ENCODE measurements around the gene CTBP1.
A peak's percentile ranks its signal among the peaks of the same experiment; 100 is the strongest.

The CTBP1 gene

DNA sequence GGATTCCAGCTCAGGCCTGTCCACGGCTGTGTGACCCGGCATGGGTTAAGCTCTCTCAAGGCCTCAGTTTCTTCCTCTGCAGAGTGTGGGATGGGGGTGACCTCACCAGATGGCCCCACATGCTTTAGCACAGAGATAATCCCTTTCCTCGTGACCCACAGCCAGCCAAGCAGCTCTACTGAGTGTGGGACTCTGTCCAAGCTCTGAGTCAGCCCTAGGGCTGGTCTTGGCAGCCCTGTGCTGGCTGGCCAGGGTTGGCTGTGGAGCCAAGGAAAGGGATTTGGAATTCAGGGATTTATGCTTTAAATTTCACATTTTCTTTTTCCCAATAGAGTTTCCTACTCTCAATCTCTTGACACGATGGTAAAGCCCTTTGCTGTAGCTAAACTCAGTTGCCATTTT, 56.8 kb downstream of the CTBP1 start:
- Histone ChIP-seq H2AFZ (ENCODE audit: low read depth, low read length) (no peak overlapping the region), H3K9me3 (ENCODE audit: insufficient read depth, low read length) (no peaks in the 10 kb centered on the region), H3K27ac (ENCODE audit: low read length) (no peak overlapping the region), H3K9ac (ENCODE audit: low read length) (no peak overlapping the region), H3K4me3 (ENCODE audit: low read length) (no peak overlapping the region), H3K4me2 (ENCODE audit: low read length) (no peak overlapping the region), H3K79me2 (ENCODE audit: low read length) (no peaks in the 10 kb centered on the region), H3K27me3 (ENCODE audit: low read depth, low read length) (no peaks in the 10 kb centered on the region), H3K4me1 (ENCODE audit: low read length) (no peaks in the 10 kb centered on the region; the same call in 1 of the 2 replicates), H3K36me3 (replicated peaks; ENCODE audit: low read depth, low read length) (no peaks in the 10 kb centered on the region), H4K20me1 (ENCODE audit: insufficient read depth, low read length) (no peaks in the 10 kb centered on the region)
- TF ChIP-seq, protein P1, sequence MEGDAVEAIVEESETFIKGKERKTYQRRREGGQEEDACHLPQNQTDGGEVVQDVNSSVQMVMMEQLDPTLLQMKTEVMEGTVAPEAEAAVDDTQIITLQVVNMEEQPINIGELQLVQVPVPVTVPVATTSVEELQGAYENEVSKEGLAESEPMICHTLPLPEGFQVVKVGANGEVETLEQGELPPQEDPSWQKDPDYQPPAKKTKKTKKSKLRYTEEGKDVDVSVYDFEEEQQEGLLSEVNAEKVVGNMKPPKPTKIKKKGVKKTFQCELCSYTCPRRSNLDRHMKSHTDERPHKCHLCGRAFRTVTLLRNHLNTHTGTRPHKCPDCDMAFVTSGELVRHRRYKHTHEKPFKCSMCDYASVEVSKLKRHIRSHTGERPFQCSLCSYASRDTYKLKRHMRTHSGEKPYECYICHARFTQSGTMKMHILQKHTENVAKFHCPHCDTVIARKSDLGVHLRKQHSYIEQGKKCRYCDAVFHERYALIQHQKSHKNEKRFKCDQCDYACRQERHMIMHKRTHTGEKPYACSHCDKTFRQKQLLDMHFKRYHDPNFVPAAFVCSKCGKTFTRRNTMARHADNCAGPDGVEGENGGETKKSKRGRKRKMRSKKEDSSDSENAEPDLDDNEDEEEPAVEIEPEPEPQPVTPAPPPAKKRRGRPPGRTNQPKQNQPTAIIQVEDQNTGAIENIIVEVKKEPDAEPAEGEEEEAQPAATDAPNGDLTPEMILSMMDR (IDR thresholded peaks at IDR 0.05; ENCODE audit: low read depth, low read length), result no peak
- no peak for TF ChIP-seq EZH2phosphoT487 (IDR thresholded peaks at IDR 0.05; ENCODE audit: low read depth)

DNA sequence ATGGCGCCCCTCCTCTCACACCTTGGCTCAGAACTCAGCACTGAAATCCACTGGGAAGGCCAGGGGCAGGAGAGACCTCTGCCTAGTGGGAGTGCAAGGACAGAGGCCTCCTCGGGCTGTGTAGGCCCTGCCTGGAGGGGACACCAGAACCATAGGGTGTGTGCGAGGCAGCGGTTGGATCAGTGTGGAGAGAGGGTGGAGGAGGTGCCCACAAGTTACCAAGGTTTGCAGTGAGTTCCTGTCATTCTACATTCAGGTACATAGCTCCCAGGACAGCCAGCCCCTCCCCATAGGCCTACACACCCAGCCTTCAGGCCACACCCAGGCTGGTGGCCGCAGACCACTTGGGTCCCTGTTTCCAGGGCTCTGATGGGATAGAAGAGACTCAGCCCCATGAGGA, 57.3 kb downstream of the CTBP1 start:
- Histone ChIP-seq H3K36me3 (replicated peaks; ENCODE audit: low read depth, low read length) (no peaks in the 10 kb centered on the region), H3K4me3 (ENCODE audit: low read length) (no peak overlapping the region), H4K20me1 (ENCODE audit: insufficient read depth, low read length) (no peaks in the 10 kb centered on the region), H3K9ac (ENCODE audit: low read length) (no peak overlapping the region), H3K9me3 (ENCODE audit: insufficient read depth, low read length) (no peaks in the 10 kb centered on the region), H3K4me2 (ENCODE audit: low read length) (no peak overlapping the region), H2AFZ (ENCODE audit: low read depth, low read length) (no peak overlapping the region), H3K27me3 (ENCODE audit: low read depth, low read length) (no peaks in the 10 kb centered on the region), H3K4me1 (ENCODE audit: low read length) (no peaks in the 10 kb centered on the region; the same call in 1 of the 2 replicates), H3K27ac (ENCODE audit: low read length) (no peak overlapping the region), H3K79me2 (ENCODE audit: low read length) (no peaks in the 10 kb centered on the region)
- TF ChIP-seq, protein P1 (IDR thresholded peaks at IDR 0.05; ENCODE audit: low read depth, low read length), result no peak
- TF ChIP-seq EZH2phosphoT487 (IDR thresholded peaks at IDR 0.05; ENCODE audit: low read depth), result no peak

DNA sequence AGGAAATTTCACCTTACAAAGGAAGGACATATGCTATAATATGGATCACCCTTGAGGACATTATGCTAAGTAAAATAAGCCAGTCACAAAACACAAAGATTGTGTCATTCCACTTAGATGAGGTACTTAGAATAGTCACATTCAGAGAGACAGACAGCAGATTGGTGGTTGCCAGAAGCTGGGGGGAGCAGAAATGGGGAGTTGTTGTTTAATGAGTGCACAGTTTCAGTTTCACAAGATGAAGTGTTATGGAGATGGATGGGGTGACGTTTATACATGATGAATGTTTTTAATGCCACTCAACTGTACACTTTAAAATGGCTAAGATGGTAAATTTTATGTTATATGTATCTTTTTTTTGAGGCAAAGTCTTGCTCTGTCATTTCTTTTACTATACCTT, 61.7 kb downstream of the CTBP1 start:
- peaks cover 7% of the 10 kb centered on the region; the same call in 1 of the 2 replicates for H3K4me1 ChIP-seq (ENCODE audit: low read length)
- H3K27me3 ChIP-seq (ENCODE audit: low read depth, low read length), result peaks cover 1% of the 10 kb centered on the region; the same call in 1 of the 2 replicates
- no peak overlapping the region for H3K27ac ChIP-seq (ENCODE audit: low read length)
- H3K4me2 ChIP-seq (ENCODE audit: low read length), result no peak overlapping the region
- no peaks in the 10 kb centered on the region for H3K36me3 ChIP-seq (replicated peaks; ENCODE audit: low read depth, low read length)
- H4K20me1 ChIP-seq (ENCODE audit: insufficient read depth, low read length), result no peaks in the 10 kb centered on the region
- TF ChIP-seq EZH2phosphoT487 (IDR thresholded peaks at IDR 0.05; ENCODE audit: low read depth), result no peak
- TF ChIP-seq, protein P1 (IDR thresholded peaks at IDR 0.05; ENCODE audit: low read depth, low read length), result no peak
- H3K4me3 ChIP-seq (ENCODE audit: low read length), result no peak overlapping the region
- H3K9ac ChIP-seq (ENCODE audit: low read length), result no peak overlapping the region
- no peaks in the 10 kb centered on the region for H3K9me3 ChIP-seq (ENCODE audit: insufficient read depth, low read length)
- H2AFZ ChIP-seq (ENCODE audit: low read depth, low read length), result no peak overlapping the region
- no peaks in the 10 kb centered on the region for H3K79me2 ChIP-seq (ENCODE audit: low read length)

DNA sequence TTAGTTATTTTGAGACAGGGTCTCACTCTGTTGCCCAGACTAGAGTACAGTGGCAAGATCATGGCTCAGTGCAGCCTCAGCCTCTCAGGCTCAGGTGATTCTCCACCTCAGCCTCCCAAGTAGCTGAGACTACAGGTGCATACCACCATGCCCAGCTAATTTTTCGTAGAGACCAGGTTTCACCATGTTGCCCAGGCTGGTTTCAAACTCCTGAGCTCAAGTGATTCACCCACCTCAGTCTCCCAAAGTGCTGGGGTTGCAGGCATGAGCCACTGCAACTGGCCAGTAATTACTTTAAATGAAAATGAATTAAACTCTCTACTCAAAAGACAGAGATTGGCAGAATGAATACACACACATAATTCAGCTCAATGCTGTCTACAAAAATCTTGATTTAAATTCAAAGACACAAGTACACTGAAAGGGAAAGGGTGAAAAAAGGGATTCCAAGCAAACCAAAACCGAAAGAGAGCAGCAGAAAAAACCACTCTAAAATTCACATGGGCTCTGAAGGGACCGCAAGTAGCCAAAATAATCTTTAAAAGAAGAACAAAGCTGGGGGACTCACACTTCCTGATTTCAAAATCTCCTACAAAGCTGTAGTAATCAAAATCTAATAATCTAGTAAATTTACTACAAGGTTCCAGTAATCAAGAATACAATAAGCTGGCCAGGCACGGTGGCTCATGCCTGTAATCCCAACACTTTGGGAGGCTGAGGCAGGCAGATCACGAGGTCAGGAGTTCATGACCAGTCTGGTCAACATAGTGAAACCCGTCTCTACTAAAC, 64.8 kb downstream of the CTBP1 start:
- no peak for TF ChIP-seq EZH2phosphoT487 (IDR thresholded peaks at IDR 0.05; ENCODE audit: low read depth)
- TF ChIP-seq, protein P1 (IDR thresholded peaks at IDR 0.05; ENCODE audit: low read depth, low read length), result no peak
- Histone ChIP-seq H3K36me3 (replicated peaks; ENCODE audit: low read depth, low read length) (no peaks in the 10 kb centered on the region), H3K79me2 (ENCODE audit: low read length) (no peaks in the 10 kb centered on the region), H3K9ac (ENCODE audit: low read length) (no peak overlapping the region), H3K4me3 (ENCODE audit: low read length) (no peak overlapping the region), H4K20me1 (ENCODE audit: insufficient read depth, low read length) (no peaks in the 10 kb centered on the region), H3K4me2 (ENCODE audit: low read length) (0 out of 2 replicates have a peak overlapping the region, but pooled peaks have one; percentile 15), H3K4me1 (ENCODE audit: low read length) (peaks cover 7% of the 10 kb centered on the region; the same call in 1 of the 2 replicates), H2AFZ (ENCODE audit: low read depth, low read length) (no peak overlapping the region), H3K27me3 (ENCODE audit: low read depth, low read length) (peaks cover 20% of the 10 kb centered on the region; the same call in 1 of the 2 replicates), H3K27ac (ENCODE audit: low read length) (no peak overlapping the region), H3K9me3 (ENCODE audit: insufficient read depth, low read length) (peaks cover 24% of the 10 kb centered on the region)
